GM12874 (cell line): Measurements from ENCODE around the gene NPSR1.

Source experiments
- CTCF ChIP-seq: IDR thresholded peaks from 2 replicates; pipeline ENCODE4 v1.5.1; 2011; ENCODE audit warnings: low read depth, mild to moderate bottlenecking, control low read depth, low read length, moderate library complexity; ENCODE audit not compliant: insufficient read depth

Gene NPSR1

GRCh38 chr7:34844936-34845665 lies 187.1 kb downstream of the NPSR1 start:
- TF ChIP-seq CTCF = no peak

GRCh38 chr7:34845666-34846361 lies 187.8 kb downstream of the NPSR1 start:
- no peak for TF ChIP-seq CTCF

- no peak for TF ChIP-seq CTCF
Measured at GRCh38 chr7:34846976-34847375, 189.0 kb downstream of the NPSR1 start.

GRCh38 chr7:34848670-34849069 lies 190.7 kb downstream of the NPSR1 start:
- no peak for TF ChIP-seq CTCF

GRCh38 chr7:34849163-34849960 lies 191.3 kb downstream of the NPSR1 start:
- no peak for TF ChIP-seq CTCF

- TF ChIP-seq CTCF = no peak
Measured at GRCh38 chr7:34849986-34850385, 192.0 kb downstream of the NPSR1 start.

- no peak for TF ChIP-seq CTCF
Measured at GRCh38 chr7:34850681-34851080, 192.7 kb downstream of the NPSR1 start.
